ENCODE measurements around the gene PMAIP1. TPM values are rescaled to one million over a fixed set of nuclear protein-coding genes. Genes with fewer than 3 reads are reported as not detected.

PMAIP1 gene
- total and polyA plus RNA-seq, 2 experiments from 2014 or later: 1.1 to 3.9 TPM

GRCh38 chr18:59871711-59872362 is 28.0 kb upstream of the PMAIP1 start:
- Histone ChIP-seq H3K4me1 (ENCODE audit: low read depth) (peaks cover 7% of the 10 kb centered on the region), H3K27me3 (no peaks in the 10 kb centered on the region), H3K4me3 (no peak overlapping the region), H3K27ac (no peak overlapping the region), H3K9me3 (ENCODE audit: low read depth) (no peaks in the 10 kb centered on the region), H3K36me3 (no peaks in the 10 kb centered on the region)
- DNase-seq (ENCODE audit: low read depth in 1 of 2, low spot score in 1 of 2): no peak
- no peak for TF ChIP-seq CTCF (IDR thresholded peaks at IDR 0.05; ENCODE audit: low read depth, low read length)

- Histone ChIP-seq H3K27ac (no peak overlapping the region), H3K36me3 (no peaks in the 10 kb centered on the region), H3K4me3 (no peak overlapping the region), H3K4me1 (ENCODE audit: low read depth) (peaks cover 7% of the 10 kb centered on the region), H3K9me3 (ENCODE audit: low read depth) (no peaks in the 10 kb centered on the region), H3K27me3 (no peaks in the 10 kb centered on the region)
- no peak for TF ChIP-seq CTCF (IDR thresholded peaks at IDR 0.05; ENCODE audit: low read depth, low read length)
- no peak for DNase-seq (ENCODE audit: low read depth in 1 of 2, low spot score in 1 of 2)
These were observed 26.2 kb upstream of the PMAIP1 start for GRCh38 chr18:59873641-59874040.

GRCh38 chr18:59874166-59874565 is 25.6 kb upstream of the PMAIP1 start:
- no peak overlapping the region for H3K4me3 ChIP-seq
- H3K27me3 ChIP-seq: no peaks in the 10 kb centered on the region
- DNase-seq (ENCODE audit: low read depth in 1 of 2, low spot score in 1 of 2): peak in 1 of 2 donors; percentile 61
- no peaks in the 10 kb centered on the region for H3K9me3 ChIP-seq (ENCODE audit: low read depth)
- H3K36me3 ChIP-seq: no peaks in the 10 kb centered on the region
- H3K27ac ChIP-seq: no peak overlapping the region
- TF ChIP-seq CTCF (IDR thresholded peaks at IDR 0.05; ENCODE audit: low read depth, low read length): no peak
- peaks cover 7% of the 10 kb centered on the region for H3K4me1 ChIP-seq (ENCODE audit: low read depth)

- Histone ChIP-seq H3K4me1 (ENCODE audit: low read depth) (peaks cover 7% of the 10 kb centered on the region), H3K36me3 (no peaks in the 10 kb centered on the region), H3K27me3 (no peaks in the 10 kb centered on the region), H3K9me3 (ENCODE audit: low read depth) (no peaks in the 10 kb centered on the region), H3K27ac (no peak overlapping the region), H3K4me3 (no peak overlapping the region)
- no peak for TF ChIP-seq CTCF (IDR thresholded peaks at IDR 0.05; ENCODE audit: low read depth, low read length)
- DNase-seq (ENCODE audit: low read depth in 1 of 2, low spot score in 1 of 2): no peak
These were observed 23.5 kb upstream of the PMAIP1 start for GRCh38 chr18:59876310-59876626.

- DNase-seq (ENCODE audit: low read depth in 1 of 2, low spot score in 1 of 2): no peak
- TF ChIP-seq CTCF (IDR thresholded peaks at IDR 0.05; ENCODE audit: low read depth, low read length): no peak
- Histone ChIP-seq H3K4me1 (ENCODE audit: low read depth) (peaks cover 13% of the 10 kb centered on the region), H3K9me3 (ENCODE audit: low read depth) (no peaks in the 10 kb centered on the region), H3K36me3 (no peaks in the 10 kb centered on the region), H3K27me3 (no peaks in the 10 kb centered on the region), H3K4me3 (no peak overlapping the region), H3K27ac (no peak overlapping the region)
These were observed 22.4 kb upstream of the PMAIP1 start for GRCh38 chr18:59877361-59877760.

All from cardiac muscle cell (in vitro differentiated cells and primary cell).